SK-N-SH (cell line): ENCODE data around the gene GRK3. TPM values are rescaled to one million over a fixed set of nuclear protein-coding genes. Genes with fewer than 3 reads are reported as not detected.

ENCODE experiments used
- CTCF ChIA-PET: fragments of 300-600, 350-600 bp; formaldehyde crosslinking; extraction: SDS; loops from one replicate; lab custom pipeline; 2021; lab: Yijun Ruan, JAX
- POLR2A ChIA-PET: fragments of 350-600 bp; sonication (Branson Sonifier 250); formaldehyde crosslinking; extraction: SDS; loops from one replicate; lab custom pipeline; 2020; ENCODE audit warnings: antibody characterized with exemption, inconsistent platforms; lab: Yijun Ruan, JAX
- DNase-seq: peaks from one replicate; pipeline ENCODE4 v3.0.0; 2012
- H2AFZ ChIP-seq: fragments of 200-600 bp; sonication (generic); 2 replicates; pipeline ENCODE4 v1.8.1; 2016; ENCODE audit warnings: antibody characterized with exemption, mild to moderate bottlenecking, low read depth
- H3F3A ChIP-seq: fragments of 200-600 bp; sonication (generic); replicated peaks from 2 replicates; pipeline ENCODE3; 2016; ENCODE audit warnings: antibody characterized with exemption, mild to moderate bottlenecking; ENCODE audit not compliant: insufficient read depth
- H3K27ac ChIP-seq, 2 experiments: fragments of 200-500 bp in 1 of 2; fragments of 200-600 bp in 1 of 2; sonication (Bioruptor generic) in 1 of 2; sonication (generic), shearing (Covaris generic) in 1 of 2; 2 replicates each; pipeline versions ENCODE4 v1.5.1 to v1.6.1; 2014 to 2016; ENCODE audit warnings: low read depth in 2 of 2, inconsistent platforms in 1 of 2, low read length in 1 of 2, mild to moderate bottlenecking in 1 of 2, mixed read lengths in 1 of 2
- H3K27me3 ChIP-seq: fragments of 200-600 bp; sonication (generic), shearing (Covaris generic); 2 replicates; pipeline ENCODE4 v1.6.1; 2016; ENCODE audit warnings: mixed run types; ENCODE audit not compliant: insufficient read depth
- H3K36me3 ChIP-seq, 2 experiments: fragments of 200-500 bp in 1 of 2; fragments of 200-600 bp in 1 of 2; sonication (Bioruptor generic) in 1 of 2; sonication (generic) in 1 of 2; replicated peaks in 1 of 2; 2 replicates each; pipeline versions ENCODE3 to v1.5.1; 2014 to 2016; ENCODE audit warnings: low read length in 1 of 2, mild to moderate bottlenecking in 1 of 2; ENCODE audit not compliant: insufficient read depth in 2 of 2, control insufficient read depth in 1 of 2
- H3K4me1 ChIP-seq, 2 experiments: fragments of 200-500 bp in 1 of 2; fragments of 200-600 bp in 1 of 2; sonication (Bioruptor generic) in 1 of 2; sonication (generic), shearing (Covaris generic) in 1 of 2; 2 replicates each; pipeline versions ENCODE4 v1.5.1 to v1.6.1; 2014 to 2016; ENCODE audit warnings: low read depth in 1 of 2, low read length in 1 of 2, mixed run types in 1 of 2; ENCODE audit not compliant: insufficient read depth in 2 of 2, control insufficient read depth in 1 of 2
- H3K4me2 ChIP-seq: fragments of 200-600 bp; sonication (generic), shearing (Covaris generic); 2 replicates; pipeline ENCODE4 v1.6.1; 2017; ENCODE audit warnings: mixed run types
- H3K4me3 ChIP-seq, 2 experiments: fragments of 200-500 bp in 1 of 2; fragments of 200-600 bp in 1 of 2; sonication (Bioruptor generic) in 1 of 2; sonication (generic), shearing (Covaris generic) in 1 of 2; 2 replicates each; pipeline versions ENCODE4 v1.5.1 to v1.8.1; 2014 to 2016; ENCODE audit warnings: low read depth in 2 of 2, inconsistent platforms in 1 of 2, low read length in 1 of 2, mild to moderate bottlenecking in 1 of 2, mixed read lengths in 1 of 2, moderate library complexity in 1 of 2
- H3K79me2 ChIP-seq: fragments of 200-600 bp; sonication (generic); 2 replicates; pipeline ENCODE4 v1.8.1; 2017; ENCODE audit warnings: mild to moderate bottlenecking; ENCODE audit not compliant: insufficient read depth
- H3K9ac ChIP-seq: fragments of 200-600 bp; sonication (generic); 2 replicates; pipeline ENCODE4 v1.6.1; 2017; ENCODE audit warnings: mixed run types
- H3K9me2 ChIP-seq: fragments of 200-600 bp; sonication (generic); 2 replicates; pipeline ENCODE4 v1.6.1; 2017; ENCODE audit warnings: mixed run types
- H3K9me3 ChIP-seq: fragments of 200-600 bp; sonication (generic); 2 replicates; pipeline ENCODE4 v1.6.1; 2017; ENCODE audit warnings: mixed run types, mild to moderate bottlenecking, moderate library complexity
- H4K20me1 ChIP-seq: fragments of 200-600 bp; sonication (generic); 2 replicates; pipeline ENCODE4 v1.6.1; 2017; ENCODE audit warnings: mild to moderate bottlenecking, mixed run types; ENCODE audit not compliant: insufficient read depth
- CHD2 ChIP-seq: fragments of 150-350 bp; IDR thresholded peaks from 2 replicates; pipeline ENCODE4 v1.6.1; 2018; ENCODE audit warnings: low read length; ENCODE audit not compliant: partially characterized antibody
- CTCF ChIP-seq: fragments of 200-600 bp; sonication (generic); IDR thresholded peaks from 2 replicates; pipeline ENCODE4 v1.6.1; 2017; ENCODE audit warnings: antibody characterized with exemption, mild to moderate bottlenecking, moderate library complexity
- FOSL2 ChIP-seq: IDR thresholded peaks from 2 replicates; pipeline ENCODE4 v1.4.0; 2012; ENCODE audit warnings: low read depth, mild to moderate bottlenecking, moderate library complexity, borderline replicate concordance
- FOXM1 ChIP-seq: IDR thresholded peaks from 2 replicates; pipeline ENCODE4 v1.4.0; 2012; ENCODE audit warnings: low read depth, mild to moderate bottlenecking
- GABPA ChIP-seq: IDR thresholded peaks from 2 replicates; pipeline ENCODE4 v1.4.0; 2012; ENCODE audit warnings: low read depth, mild to moderate bottlenecking
- GATA2 ChIP-seq: sonication (generic); formaldehyde crosslinking; IDR thresholded peaks from 2 replicates; pipeline ENCODE4 v1.5.0; 2020; ENCODE audit warnings: mild to moderate bottlenecking, missing genetic modification reagents
- IRF3 ChIP-seq: fragments of 150-350 bp; IDR thresholded peaks from 2 replicates; pipeline ENCODE4 v1.6.1; 2016; ENCODE audit warnings: mild to moderate bottlenecking, low read depth, low read length
- JUND ChIP-seq: IDR thresholded peaks from 2 replicates; pipeline ENCODE4 v1.4.0; 2012
- MAX ChIP-seq: IDR thresholded peaks from 2 replicates; pipeline ENCODE4 v1.4.0; 2012; ENCODE audit warnings: low read depth
- MEF2A ChIP-seq: IDR thresholded peaks from 2 replicates; pipeline ENCODE4 v1.4.0; 2012; ENCODE audit warnings: low read depth, borderline replicate concordance
- PBX3 ChIP-seq: IDR thresholded peaks from 2 replicates; pipeline ENCODE4; 2012
- POLR2AphosphoS5 ChIP-seq: IDR thresholded peaks from 2 replicates; pipeline ENCODE4 v1.6.1; 2012; ENCODE audit warnings: low read depth, low read length
- RCOR1 ChIP-seq: fragments of 150-350 bp; IDR thresholded peaks from 2 replicates; pipeline ENCODE4 v1.6.1; 2017; ENCODE audit warnings: antibody characterized with exemption, low read length
- RXRA ChIP-seq: IDR thresholded peaks from 2 replicates; pipeline ENCODE4 v1.4.0; 2012; ENCODE audit warnings: low read depth, mild to moderate bottlenecking, borderline replicate concordance
- SIN3A ChIP-seq: IDR thresholded peaks from 2 replicates; pipeline ENCODE4 v1.6.1; 2012; ENCODE audit warnings: low read depth, mild to moderate bottlenecking, low read length, moderate library complexity, borderline replicate concordance
- SMC3 ChIP-seq: IDR thresholded peaks from 2 replicates; pipeline ENCODE4 v1.6.1; 2012; ENCODE audit warnings: low read depth, low read length, improper control_type of control experiment
- TAF1 ChIP-seq: IDR thresholded peaks from 2 replicates; pipeline ENCODE4 v1.6.1; 2012; ENCODE audit warnings: low read depth, mild to moderate bottlenecking, low read length, moderate library complexity, borderline replicate concordance
- USF1 ChIP-seq: IDR thresholded peaks from 2 replicates; pipeline ENCODE4 v1.4.0; 2012; ENCODE audit warnings: low read depth, borderline replicate concordance
- USF2 ChIP-seq: fragments of 150-350 bp; IDR thresholded peaks from 2 replicates; pipeline ENCODE4 v1.6.1; 2017; ENCODE audit warnings: antibody characterized with exemption, low read length, low read depth, borderline replicate concordance
- WGBS: methylation state at CpG from one replicate; pipeline ENCODE4 v1.1.6; 2017; ENCODE audit warnings: low lambda C conversion rate; 5-methylcytosine and 5-hydroxymethylcytosine counted together
- polyA plus RNA-seq, 3 experiments: library from polyadenylated mRNA; depleted of rRNA; stranded (reverse); fragments of >200 nt; gene quantifications; 2 replicates each; pipeline ENCODE4 v1.2.3, GENCODE V29; 2012

GRK3 gene
- polyA plus RNA-seq, 1 of the 3 experiments (the other 2 are of a cell fraction) = 1.3 TPM

- POLR2A ChIA-PET = no interaction called here
- H3K9me3 ChIP-seq = no peaks in the 10 kb centered on the region
- H3K9ac ChIP-seq = no peak overlapping the region
- no peak for DNase-seq
- no peaks in the 10 kb centered on the region for H3K79me2 ChIP-seq
- TF ChIP-seq SMC3 (no peak), FOXM1 (no peak), USF2 (no peak), MAX (no peak), CTCF (no peak), GATA2 (no peak), IRF3 (no peak), RCOR1 (no peak), GABPA (no peak), FOSL2 (no peak), PBX3 (no peak), USF1 (no peak), MEF2A (no peak), TAF1 (no peak), CHD2 (no peak), POLR2AphosphoS5 (no peak), SIN3A (no peak), JUND (no peak), RXRA (no peak)
- TF ChIP-seq, all 33 proteins: peak for 0
- Histone ChIP-seq H4K20me1 (no peaks in the 10 kb centered on the region), H3K36me3 (no peaks in the 10 kb centered on the region), H3K4me1 (no peaks in the 10 kb centered on the region), H3F3A (no peaks in the 10 kb centered on the region), H3K27ac (no peak overlapping the region), H3K4me3 (no peak overlapping the region), H2AFZ (no peak overlapping the region), H3K9me2 (no peaks in the 10 kb centered on the region), H3K27me3 (no peaks in the 10 kb centered on the region), H3K4me2 (no peak overlapping the region)
- 52% methylated on average over 3 of the region's 3 CpGs for WGBS
- CTCF ChIA-PET = no interaction called here
Measured at GRCh38 chr22:25534724-25535123, 29.8 kb upstream of the GRK3 start.
